Endometrial microvascular endothelial cells (primary cell): ENCODE data around the gene ABCA13. TPM values are rescaled to one million over a fixed set of nuclear protein-coding genes. Genes with fewer than 3 reads are reported as not detected.

ENCODE experiments used
- in situ Hi-C: cut with HindIII; loops from 2 replicates; pipeline ENCODE4 v1.10.0; 2017; ENCODE audit warnings: low sequenced_read_pairs, low pct_unique_long_range_greater_than_20kb; ENCODE audit errors: inconsistent ontology term
- total RNA-seq: library from RNA; depleted of rRNA; stranded (reverse); fragments of >200 nt; gene quantifications from one replicate; pipeline ENCODE4 v1.2.3, GENCODE V29; 2015; ENCODE audit errors: inconsistent ontology term

ABCA13 gene
- total RNA-seq, 1 donor from 2014 or later: under 0.01 TPM

DNA sequence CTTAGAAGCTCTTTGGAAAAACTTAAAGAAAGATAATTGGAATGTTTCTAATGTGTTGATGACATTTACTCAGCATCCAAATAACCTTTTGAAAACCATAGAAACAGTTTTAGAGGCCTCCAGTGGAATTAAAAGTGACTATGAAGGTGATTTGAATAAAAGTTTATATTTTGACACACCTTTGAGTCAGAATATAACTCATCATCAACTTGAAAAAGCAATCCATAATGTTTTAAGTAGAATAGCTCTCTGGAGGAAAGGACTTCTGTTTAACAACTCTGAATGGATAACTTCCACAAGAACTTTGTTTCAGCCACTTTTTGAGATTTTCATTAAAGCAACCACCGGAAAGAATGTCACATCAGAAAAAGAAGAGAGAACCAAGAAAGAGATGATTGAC, 108.2 kb downstream of the ABCA13 start:
- in situ Hi-C loops: no loop called here

DNA sequence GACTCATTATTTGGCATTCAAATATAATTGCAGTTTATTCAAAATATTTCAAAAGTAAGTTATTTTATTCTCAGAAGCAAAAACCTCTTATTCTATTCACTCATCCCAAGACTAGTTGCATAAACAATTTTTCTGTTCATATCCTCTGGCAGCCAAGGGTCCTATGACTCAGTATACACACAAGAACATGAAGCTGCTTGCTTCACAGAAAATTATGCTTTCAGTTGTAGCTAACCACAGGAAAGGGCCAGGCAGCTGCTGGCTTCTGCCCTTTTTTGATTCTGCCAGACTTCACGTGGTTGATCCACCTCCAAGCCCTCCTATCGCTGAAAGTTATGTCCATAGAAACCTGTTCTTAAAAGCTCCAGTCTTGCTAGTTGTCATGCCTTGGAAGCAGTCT, 108.8 kb downstream of the ABCA13 start:
- in situ Hi-C loops: no loop called here

DNA sequence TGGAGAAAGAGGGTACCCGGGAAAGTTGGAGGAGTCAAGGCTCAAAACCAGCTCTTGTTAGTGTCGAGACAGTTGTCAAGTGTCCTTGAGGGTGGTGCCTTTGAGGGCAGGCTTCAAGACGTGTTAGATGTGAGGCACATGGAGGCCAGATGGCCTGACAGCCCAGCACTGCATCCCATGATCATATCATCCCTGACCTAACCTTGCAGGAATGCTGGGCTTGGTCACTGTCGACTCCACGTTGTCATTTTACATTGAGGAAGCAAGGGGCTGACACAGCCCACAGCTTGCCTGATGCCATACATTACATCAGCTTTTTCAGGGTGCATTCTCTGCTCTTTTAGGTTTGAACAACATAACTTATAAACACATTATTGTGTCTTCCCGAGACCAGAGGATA, 114.1 kb downstream of the ABCA13 start:
- in situ Hi-C loops: no loop called here

DNA sequence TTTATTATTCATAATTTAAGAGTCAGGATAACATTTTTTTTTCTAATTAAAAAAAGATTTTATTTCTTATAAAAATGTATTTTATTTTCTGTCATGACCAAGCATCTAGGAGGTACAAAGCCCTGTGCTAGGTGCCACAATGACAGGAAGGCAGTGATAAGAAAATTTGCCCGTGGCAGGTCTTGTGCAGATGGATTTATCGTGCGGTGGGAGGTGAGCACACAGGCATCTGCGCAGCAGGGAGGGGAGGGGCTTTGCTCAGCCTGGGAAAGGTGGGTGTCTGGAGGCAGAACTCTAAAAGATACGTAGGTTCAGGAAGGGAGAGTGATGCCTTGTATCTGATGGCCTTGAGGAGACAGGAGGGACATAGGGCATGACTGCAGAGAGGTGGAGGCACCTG, 115.6 kb downstream of the ABCA13 start:
- in situ Hi-C loops: no loop called here

DNA sequence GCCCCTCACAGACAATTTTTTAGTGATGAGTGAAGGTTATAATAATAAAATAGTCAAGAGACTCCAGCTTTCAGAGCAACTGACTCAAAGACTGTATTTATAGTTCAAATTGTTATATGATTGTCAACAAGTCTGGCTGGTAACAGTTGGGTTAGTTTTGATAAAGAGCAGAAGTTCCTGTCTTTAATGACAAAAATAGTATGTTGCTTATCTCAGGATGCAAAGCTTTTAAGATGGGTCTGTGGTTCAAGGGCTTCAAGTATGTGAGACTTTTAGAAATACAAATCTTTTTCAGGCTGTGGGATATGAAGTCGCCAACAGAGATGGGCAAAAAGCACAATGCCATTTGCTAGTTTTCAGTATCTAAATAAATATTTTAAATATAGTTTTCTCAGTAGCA, 118.4 kb downstream of the ABCA13 start:
- in situ Hi-C loops: no loop called here

DNA sequence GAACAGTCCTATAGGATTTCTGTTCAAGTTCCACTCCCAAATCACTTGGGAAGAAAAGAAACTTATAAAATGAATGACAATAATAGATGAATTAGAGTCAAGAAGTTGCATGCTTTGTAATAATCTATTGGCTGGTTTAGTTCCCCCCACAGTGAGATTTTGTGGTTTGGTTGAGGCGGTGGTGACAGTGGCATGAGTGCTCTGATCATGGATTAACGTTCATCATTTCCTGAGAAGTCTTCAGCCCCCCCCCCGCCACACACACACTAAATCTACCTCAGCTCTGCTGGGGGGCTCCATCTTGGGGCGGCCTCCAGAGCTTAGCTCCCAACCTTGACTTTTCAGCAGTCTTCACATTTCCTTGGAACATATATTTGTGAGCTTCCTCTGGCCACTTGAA, 121.7 kb downstream of the ABCA13 start:
- in situ Hi-C loops: no loop called here

DNA sequence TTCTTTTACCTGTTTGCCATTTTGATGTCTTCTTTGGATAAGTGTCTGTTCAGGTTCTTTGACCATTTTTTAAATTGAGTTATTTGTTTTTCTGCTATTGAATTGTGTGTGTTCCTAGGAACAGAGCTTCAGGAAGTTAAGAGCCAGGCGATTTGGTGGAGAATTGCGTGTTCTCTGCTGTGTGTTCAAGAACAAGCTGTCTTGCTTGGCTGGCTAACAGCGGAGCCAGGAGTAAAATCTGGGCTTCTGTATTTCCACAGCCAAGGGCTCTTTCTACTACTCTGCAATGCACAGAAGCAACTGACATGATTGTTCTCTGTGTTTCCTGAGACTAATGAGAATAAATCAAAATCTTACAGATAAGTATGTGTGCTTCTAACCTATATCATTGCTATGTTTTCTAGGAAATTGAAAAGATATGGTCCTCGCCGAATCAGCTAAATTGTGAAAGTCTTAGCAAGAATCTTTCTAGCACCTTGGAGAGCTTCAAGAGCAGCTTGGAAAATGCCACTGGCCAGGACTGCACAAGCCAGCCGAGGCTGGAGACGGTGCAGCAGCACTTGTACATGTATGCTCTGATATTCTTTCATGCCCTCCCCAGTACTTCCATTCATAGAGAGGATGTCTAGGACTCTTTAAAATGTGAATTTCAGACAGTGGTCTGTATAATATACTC, 124.2 kb downstream of the ABCA13 start:
- in situ Hi-C loops: no loop called here

DNA sequence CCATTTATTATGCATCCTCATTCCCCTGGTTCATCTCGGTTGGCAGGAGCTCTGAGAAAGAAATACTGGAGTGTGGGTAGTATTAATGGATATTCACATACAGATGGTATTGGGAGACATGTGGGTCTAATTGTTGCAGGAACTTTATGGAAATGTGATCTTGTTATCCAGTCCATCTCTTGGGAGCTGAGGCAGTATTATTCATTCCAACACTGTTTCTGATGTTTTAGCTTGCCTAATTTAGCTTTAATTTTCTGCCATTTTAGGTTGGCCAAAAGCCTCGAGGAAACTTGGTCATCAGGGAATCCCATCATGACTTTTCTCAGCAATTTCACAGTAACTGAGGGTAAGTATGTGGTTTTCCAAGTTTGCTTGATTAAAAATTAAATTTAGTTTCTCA, 125.7 kb downstream of the ABCA13 start:
- in situ Hi-C loops: no loop called here

DNA sequence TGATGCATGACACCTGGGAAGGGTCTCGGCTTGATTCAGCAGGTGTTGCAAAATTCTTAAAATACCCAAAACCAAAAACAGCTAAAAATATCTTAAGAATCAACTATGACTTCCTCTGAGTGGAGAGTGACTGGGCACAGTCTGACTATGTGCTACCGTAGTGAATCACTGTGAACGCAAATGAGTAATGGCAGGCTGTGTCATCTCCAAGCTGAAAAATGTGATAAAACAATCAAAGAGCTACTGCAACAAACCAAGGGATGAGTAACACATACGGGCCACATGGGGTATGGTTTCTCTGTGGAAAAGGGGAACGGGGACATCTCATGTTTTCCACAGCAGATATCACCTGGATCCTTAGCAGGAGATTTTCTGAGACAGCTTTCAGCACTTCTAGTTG, 127.5 kb downstream of the ABCA13 start:
- in situ Hi-C loops: no loop called here

DNA sequence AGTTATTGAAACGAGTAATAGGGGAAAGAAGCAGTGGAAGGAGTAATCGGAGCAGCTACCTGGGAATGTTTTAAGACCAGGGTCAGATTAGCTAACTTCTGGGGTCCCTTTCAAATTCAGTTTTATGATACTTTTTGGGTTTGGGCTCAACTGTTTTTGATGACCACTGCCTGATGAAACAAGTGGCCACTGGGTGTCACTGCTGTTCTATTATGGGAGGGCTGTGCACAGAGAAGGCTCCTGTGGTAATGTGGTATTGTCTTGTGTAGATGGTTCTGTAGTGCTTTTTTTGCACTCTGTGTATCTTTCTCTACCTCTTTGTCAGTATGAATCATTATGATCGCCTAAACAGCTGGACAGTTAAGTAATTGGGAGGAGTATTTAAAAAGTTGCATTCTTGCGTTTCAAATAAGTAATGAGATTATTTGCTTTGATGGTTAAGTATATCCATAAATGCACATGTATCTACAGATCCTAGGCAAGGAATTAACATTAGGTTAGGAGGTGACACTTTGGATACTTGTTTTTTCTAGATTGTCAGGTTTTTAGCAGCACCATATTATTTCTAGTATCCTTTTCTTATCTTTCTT, 128.4 kb downstream of the ABCA13 start:
- in situ Hi-C loops: no loop called here

DNA sequence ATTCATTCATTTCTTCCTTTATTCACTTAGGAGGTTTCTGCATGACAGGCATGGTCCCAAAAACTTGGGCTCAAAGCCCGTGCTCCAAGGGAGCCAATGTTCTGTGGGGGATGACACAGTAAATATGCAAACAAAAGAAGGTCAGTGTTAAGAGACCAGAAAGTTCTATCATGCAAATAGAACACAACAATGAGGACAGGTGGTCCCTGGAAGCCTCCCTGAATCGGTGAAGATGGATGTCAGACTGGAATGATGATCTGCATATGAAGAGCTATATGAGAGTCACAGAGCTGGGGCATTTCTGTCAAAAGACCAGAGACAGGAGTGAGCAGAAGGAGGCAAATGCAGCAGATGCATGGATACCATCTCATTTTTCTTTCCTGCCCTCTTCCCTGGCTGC, 129.0 kb downstream of the ABCA13 start:
- in situ Hi-C loops: no loop called here

DNA sequence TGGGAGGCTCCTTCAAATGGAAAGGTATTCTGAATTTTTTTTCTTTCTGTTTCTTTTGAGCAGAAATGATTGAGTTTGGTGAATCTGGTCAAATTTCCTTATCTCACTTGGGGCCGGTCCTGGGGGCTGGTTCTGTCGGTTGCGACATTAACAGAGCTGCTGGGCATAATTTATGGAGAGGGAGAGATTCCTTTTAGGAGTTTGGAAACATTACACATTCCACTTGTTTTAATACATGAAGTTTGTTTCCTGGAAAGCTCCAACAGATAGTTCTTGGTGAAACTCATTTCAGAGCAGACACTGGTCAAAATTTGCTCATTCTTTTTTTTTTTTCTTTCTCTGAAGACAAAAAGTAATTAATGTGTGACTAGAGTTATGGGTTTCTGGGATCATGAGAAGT, 129.9 kb downstream of the ABCA13 start:
- in situ Hi-C loops: no loop called here

DNA sequence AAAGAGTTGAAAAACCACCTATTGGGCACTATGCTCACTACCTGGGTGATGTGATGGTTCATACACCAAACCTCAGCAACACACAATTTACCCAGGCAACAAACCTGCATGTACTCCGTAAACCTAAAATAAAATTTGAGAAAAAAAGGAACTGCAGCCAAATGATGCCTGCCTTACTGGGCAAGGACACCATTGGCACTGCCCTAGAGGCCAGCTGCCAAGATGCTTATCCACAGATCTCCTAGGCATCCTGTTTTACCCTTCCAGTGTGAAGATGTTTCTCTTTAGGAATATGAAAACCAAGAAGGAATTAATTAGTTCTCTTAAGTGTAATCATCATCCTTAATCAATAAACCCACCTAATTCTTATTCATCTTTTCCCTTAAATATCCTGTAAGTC, 133.4 kb downstream of the ABCA13 start:
- in situ Hi-C loops: no loop called here

DNA sequence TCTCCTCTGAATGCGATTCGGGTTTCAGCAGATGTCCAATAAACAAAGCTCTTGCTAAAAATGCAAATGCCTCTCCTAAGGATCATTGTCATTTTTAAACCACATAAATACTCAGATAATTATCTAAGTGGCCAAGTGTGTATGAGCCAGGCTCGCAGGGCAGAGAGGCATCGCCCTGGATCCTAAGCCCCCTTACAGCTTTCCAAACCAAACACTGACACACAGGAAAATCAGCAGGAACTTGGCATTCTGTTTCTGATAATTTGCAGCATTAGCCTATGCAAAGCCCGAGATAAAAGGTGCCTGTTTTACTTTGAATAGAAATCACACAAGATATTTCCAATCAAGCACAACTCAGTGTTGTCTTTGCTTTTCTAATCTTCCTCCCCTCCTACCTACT, 134.4 kb downstream of the ABCA13 start:
- in situ Hi-C loops: no loop called here

DNA sequence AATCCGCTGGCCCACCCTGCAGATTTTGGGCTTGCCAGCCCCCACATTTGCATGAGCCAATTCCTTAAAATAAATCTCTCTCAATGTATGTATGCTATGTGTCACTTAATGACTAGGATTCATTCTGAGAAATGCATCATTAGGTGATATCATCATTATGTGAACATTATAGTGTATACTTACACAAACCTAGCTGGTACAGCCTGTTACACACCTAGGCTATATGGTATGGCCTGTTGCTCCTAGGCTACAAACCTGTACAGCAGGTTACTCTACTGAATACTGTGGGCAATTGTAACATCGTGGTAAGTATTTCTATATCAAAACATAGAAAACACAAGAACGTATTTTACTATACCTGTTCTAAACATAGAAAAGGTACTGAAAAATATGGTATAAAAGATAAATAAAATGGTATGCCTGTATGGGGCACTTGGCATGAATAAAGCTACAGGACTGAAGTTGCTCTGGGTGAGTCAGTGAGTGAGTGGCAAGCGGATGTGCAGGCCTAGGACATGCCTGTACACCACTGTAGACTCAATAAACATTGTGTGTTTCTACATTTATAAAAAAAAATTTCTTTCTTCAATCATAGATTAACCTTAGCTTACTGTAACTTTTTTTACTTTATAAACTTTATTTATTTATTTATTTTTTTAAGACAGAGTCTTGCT, 135.9 kb downstream of the ABCA13 start:
- in situ Hi-C loops: no loop called here

DNA sequence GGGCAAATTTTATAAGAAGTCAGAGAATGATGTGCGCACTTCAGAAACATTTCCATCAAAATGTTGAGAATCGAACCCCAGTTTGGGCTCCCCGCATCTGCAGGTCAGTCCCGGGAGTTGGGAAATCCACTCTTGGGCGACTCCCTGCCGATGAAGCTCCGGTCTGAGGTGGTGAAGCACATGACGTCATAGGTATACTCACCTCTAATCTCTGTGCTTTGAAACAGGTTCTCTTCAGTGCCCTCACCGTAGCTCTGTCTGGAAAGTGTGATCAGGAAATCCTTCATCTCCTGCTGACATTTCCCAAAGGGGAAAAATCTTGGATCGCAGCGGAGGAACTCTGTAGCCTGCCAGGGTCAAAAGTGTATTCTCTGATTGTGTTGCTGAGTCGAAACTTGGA, 138.5 kb downstream of the ABCA13 start:
- in situ Hi-C loops: no loop called here

DNA sequence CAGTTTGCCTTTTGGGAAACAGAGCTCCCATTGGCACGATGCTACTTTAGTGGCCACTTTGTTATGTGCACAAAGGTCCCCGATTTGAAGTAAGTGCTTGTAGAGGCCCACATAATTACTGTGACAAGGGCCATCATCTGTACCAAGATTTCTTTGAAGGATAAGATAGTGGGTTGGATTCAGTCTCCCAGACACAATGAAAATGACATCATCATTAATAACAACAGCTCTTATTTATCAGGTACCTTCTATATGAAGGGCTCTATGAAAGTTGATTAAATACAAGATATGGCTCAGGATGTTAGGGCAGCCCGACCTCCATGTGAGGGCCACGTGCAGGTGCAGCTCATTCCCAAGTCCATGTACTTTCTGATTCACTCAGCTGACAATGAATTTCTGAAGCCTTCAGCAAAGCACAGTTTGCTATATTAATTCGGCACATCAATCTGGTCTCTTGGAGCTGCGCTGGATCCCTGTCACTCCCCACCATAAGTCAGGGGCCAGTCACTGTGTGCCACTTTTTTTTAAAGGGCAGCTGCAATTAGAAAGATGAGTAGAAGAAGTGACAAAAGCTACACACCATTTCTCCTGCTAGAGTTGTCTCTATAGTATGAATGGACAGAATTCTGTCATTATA, 140.3 kb downstream of the ABCA13 start:
- in situ Hi-C loops: no loop called here

DNA sequence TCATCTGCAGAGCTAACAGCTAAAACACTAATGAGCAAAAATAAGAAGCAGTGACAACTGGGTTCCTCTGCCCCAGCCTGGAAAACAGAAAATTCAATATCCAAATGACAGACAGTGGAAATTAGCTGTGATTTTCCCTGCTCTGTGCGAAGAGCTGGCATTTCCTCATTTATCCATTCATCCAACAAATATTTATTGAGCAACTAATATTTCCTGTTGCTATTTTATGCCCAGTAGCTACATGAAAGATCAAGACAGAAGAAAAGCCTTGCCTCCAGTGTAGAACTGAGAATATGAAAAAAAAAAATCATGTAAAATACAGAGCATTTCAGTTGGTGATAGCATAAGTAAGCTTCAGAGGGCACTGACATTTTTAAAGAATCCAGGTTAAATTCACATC, 140.9 kb downstream of the ABCA13 start:
- in situ Hi-C loops: no loop called here

DNA sequence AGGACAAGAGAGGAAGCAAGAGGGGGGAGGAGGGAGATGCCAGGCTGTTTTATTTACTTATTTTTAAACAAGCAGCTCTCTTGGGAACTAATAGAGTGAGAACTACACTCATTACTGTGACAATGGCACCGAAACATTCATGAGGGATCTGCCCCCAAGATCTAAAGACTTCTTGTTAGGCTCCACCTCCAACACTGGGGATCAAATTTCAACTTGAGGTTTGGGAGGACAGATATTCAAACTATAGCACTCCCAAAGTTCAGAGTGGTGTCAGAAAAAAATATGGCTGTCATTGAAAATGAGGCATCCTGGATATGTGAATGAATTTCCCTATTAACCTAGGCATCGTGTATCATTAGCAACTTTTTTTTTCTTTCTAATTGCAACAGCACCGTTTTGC, 145.5 kb downstream of the ABCA13 start:
- in situ Hi-C loops: no loop called here

DNA sequence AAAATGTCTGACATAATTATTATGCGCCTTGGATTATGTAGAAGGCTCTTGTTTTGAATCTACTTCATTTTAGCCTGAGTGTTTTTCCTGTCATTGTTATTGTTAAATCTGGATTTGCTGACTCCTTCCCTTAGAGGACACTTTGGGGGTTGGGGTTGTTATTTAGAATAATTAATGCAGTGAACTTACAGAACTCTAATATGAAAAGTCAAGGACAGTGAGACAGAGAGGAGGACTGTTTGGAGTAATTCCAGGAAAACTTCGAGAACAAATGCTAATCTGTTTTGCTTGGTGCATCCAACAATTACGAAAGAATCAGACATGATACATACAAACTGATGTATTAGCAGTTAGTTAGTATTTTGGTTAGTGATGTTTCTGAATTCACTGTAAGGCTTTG, 146.1 kb downstream of the ABCA13 start:
- in situ Hi-C loops: no loop called here
